ENCODE data around the gene KMT2E.

Gene KMT2E

GRCh38 chr7:105153531-105153930, 139.5 kb downstream of the KMT2E start:
- no peaks in the 10 kb centered on the region for H3K4me1 ChIP-seq (ENCODE audit: control insufficient read depth, insufficient read depth, low read length)
- no peaks in the 10 kb centered on the region for H3K36me3 ChIP-seq (ENCODE audit: control insufficient read depth in 2 of 2, insufficient read depth in 2 of 2, low read length in 2 of 2)
- no peak overlapping the region for H3K27ac ChIP-seq (ENCODE audit: low read length)
- no peak overlapping the region for H3K4me3 ChIP-seq (ENCODE audit: low read length in 2 of 2)
- no peak overlapping the region for H3K9ac ChIP-seq (ENCODE audit: low read length in 2 of 2)
- no peaks in the 10 kb centered on the region for H3K9me3 ChIP-seq (ENCODE audit: control insufficient read depth in 2 of 2, low read length in 2 of 2)
- H3K27me3 ChIP-seq (ENCODE audit: control insufficient read depth in 1 of 2, insufficient read depth in 2 of 2, low read length in 2 of 2), result no peaks in the 10 kb centered on the region

- Histone ChIP-seq H3K4me1 (ENCODE audit: control insufficient read depth, insufficient read depth, low read length) (no peaks in the 10 kb centered on the region), H3K27ac (ENCODE audit: low read length) (no peak overlapping the region), H3K9ac (ENCODE audit: low read length in 2 of 2) (no peak overlapping the region)
Observed at GRCh38 chr7:105154084-105154483, 140.1 kb downstream of the KMT2E start.

GRCh38 chr7:105156731-105157130, 142.7 kb downstream of the KMT2E start:
- Histone ChIP-seq H3K4me1 (ENCODE audit: control insufficient read depth, insufficient read depth, low read length) (no peaks in the 10 kb centered on the region), H3K27ac (ENCODE audit: low read length) (no peak overlapping the region), H3K4me3 (ENCODE audit: low read length in 2 of 2) (no peak overlapping the region), H3K36me3 (ENCODE audit: control insufficient read depth in 2 of 2, insufficient read depth in 2 of 2, low read length in 2 of 2) (peaks cover 0 to 4% of the 10 kb centered on the region in 2 donors), H3K27me3 (ENCODE audit: control insufficient read depth in 1 of 2, insufficient read depth in 2 of 2, low read length in 2 of 2) (no peaks in the 10 kb centered on the region), H3K9ac (ENCODE audit: low read length in 2 of 2) (no peak overlapping the region), H3K9me3 (ENCODE audit: control insufficient read depth in 2 of 2, low read length in 2 of 2) (no peaks in the 10 kb centered on the region)

More at GRCh38 chr7:105154084-105154483, 140.1 kb downstream of the KMT2E start:
- Histone ChIP-seq H3K9me3 (ENCODE audit: control insufficient read depth in 2 of 2, low read length in 2 of 2) (no peaks in the 10 kb centered on the region), H3K36me3 (ENCODE audit: control insufficient read depth in 2 of 2, insufficient read depth in 2 of 2, low read length in 2 of 2) (no peaks in the 10 kb centered on the region), H3K27me3 (ENCODE audit: control insufficient read depth in 1 of 2, insufficient read depth in 2 of 2, low read length in 2 of 2) (no peaks in the 10 kb centered on the region), H3K4me3 (ENCODE audit: low read length in 2 of 2) (no peak overlapping the region)

GRCh38 chr7:105157278-105157677, 143.3 kb downstream of the KMT2E start:
- Histone ChIP-seq H3K27ac (ENCODE audit: low read length) (no peak overlapping the region), H3K9ac (ENCODE audit: low read length in 2 of 2) (no peak overlapping the region), H3K4me1 (ENCODE audit: control insufficient read depth, insufficient read depth, low read length) (no peaks in the 10 kb centered on the region), H3K9me3 (ENCODE audit: control insufficient read depth in 2 of 2, low read length in 2 of 2) (no peaks in the 10 kb centered on the region), H3K27me3 (ENCODE audit: control insufficient read depth in 1 of 2, insufficient read depth in 2 of 2, low read length in 2 of 2) (no peaks in the 10 kb centered on the region), H3K4me3 (ENCODE audit: low read length in 2 of 2) (no peak overlapping the region), H3K36me3 (ENCODE audit: control insufficient read depth in 2 of 2, insufficient read depth in 2 of 2, low read length in 2 of 2) (peaks cover 0 to 4% of the 10 kb centered on the region in 2 donors)

- Histone ChIP-seq H3K4me1 (ENCODE audit: control insufficient read depth, insufficient read depth, low read length) (no peaks in the 10 kb centered on the region), H3K27ac (ENCODE audit: low read length) (no peak overlapping the region), H3K9ac (ENCODE audit: low read length in 2 of 2) (no peak overlapping the region), H3K27me3 (ENCODE audit: control insufficient read depth in 1 of 2, insufficient read depth in 2 of 2, low read length in 2 of 2) (no peaks in the 10 kb centered on the region), H3K4me3 (ENCODE audit: low read length in 2 of 2) (no peak overlapping the region), H3K9me3 (ENCODE audit: control insufficient read depth in 2 of 2, low read length in 2 of 2) (no peaks in the 10 kb centered on the region), H3K36me3 (ENCODE audit: control insufficient read depth in 2 of 2, insufficient read depth in 2 of 2, low read length in 2 of 2) (peaks cover 0 to 11% of the 10 kb centered on the region in 2 donors)
Observed at GRCh38 chr7:105161366-105161765, 147.4 kb downstream of the KMT2E start.

Data from stomach smooth muscle (tissue), 2 donors.